Testis (tissue), 2 donors: Measurements from ENCODE around the gene RORB.
"Not testable (repeated sequence)": the region's sequence is repeated elsewhere in the genome, so short reads cannot be mapped to it uniquely, and the experiment has no call there.

Experiments used
- CTCF ChIP-seq, 3 experiments: fragments of 450-650 bp in 2 of 3; fragments of 200-600 bp in 1 of 3; sonication (generic) in 1 of 3; IDR thresholded peaks; one replicate each; pipeline ENCODE4 v1.5.1; 2016 to 2019; ENCODE audit warnings: antibody characterized with exemption in 3 of 3, mild to moderate bottlenecking in 2 of 3, moderate library complexity in 1 of 3
- POLR2A ChIP-seq: fragments of 450-650 bp; IDR thresholded peaks from one replicate; pipeline ENCODE4 v1.6.1; 2017; ENCODE audit warnings: antibody characterized with exemption, mild to moderate bottlenecking, moderate library complexity

DNA sequence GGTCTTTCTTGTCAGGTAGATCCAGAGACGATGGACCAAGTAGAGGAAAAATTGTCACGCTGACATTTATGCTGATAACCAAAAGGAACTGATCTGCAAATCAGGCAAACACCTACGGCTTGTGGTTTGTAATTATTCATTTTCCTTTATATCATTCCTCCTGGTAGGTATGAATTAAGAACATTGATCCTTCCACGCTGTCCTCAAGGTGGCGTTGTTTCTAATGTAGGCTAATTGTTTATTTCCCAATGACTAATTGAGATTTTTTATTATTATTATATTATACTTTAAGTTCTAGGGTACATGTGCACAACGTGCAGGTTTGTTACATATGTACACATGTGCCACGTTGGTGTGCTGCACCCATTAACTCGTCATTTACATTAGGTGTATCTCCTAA is 33.3 kb downstream of the RORB start:
- TF ChIP-seq CTCF (IDR thresholded peaks at IDR 0.05); POLR2A: not testable (repeated sequence)
